Neutrophil (primary cell): ENCODE measurements around the gene BLVRB.
A peak's percentile ranks its signal among the peaks of the same experiment; 100 is the strongest.
"Not testable (repeated sequence)": the region's sequence is repeated elsewhere in the genome, so short reads cannot be mapped to it uniquely, and the experiment has no call there.

Source experiments
- H3K27ac ChIP-seq: fragments of 200-600 bp; sonication (generic); 2 replicates; pipeline ENCODE4 v1.5.1; 2016; ENCODE audit warnings: mild to moderate bottlenecking, moderate library complexity
- H3K27me3 ChIP-seq: fragments of 200-600 bp; sonication (generic); 2 replicates; pipeline ENCODE4 v1.6.0; 2016; ENCODE audit warnings: mild to moderate bottlenecking
- H3K36me3 ChIP-seq: fragments of 200-600 bp; sonication (generic); 2 replicates; pipeline ENCODE4 v1.5.1; 2017
- H3K4me1 ChIP-seq, 2 experiments: fragments of 200-600 bp in 1 of 2; sonication (generic) in 1 of 2; 1 replicate in 1 of 2; 2 replicates in 1 of 2; pipeline versions ENCODE4 v1.5.1 to v1.6.1; 2013 to 2016; ENCODE audit warnings: low read depth in 1 of 2, low read length in 1 of 2, mild to moderate bottlenecking in 1 of 2, moderate library complexity in 1 of 2; ENCODE audit not compliant: control insufficient read depth in 1 of 2, insufficient read depth in 1 of 2
- H3K4me3 ChIP-seq, 2 experiments: fragments of 200-600 bp in 1 of 2; sonication (generic) in 1 of 2; 1 replicate in 1 of 2; 2 replicates in 1 of 2; pipeline ENCODE4 v1.5.1; 2013 to 2016; ENCODE audit warnings: low read depth in 1 of 2, low read length in 1 of 2, mild to moderate bottlenecking in 1 of 2, moderate library complexity in 1 of 2
- H3K9me3 ChIP-seq: fragments of 200-600 bp; sonication (generic); 2 replicates; pipeline ENCODE4 v1.5.1; 2016
- CTCF ChIP-seq: fragments of 200-600 bp; sonication (generic); IDR thresholded peaks from 2 replicates; pipeline ENCODE4 v1.5.1; 2016; ENCODE audit warnings: antibody characterized with exemption

Gene BLVRB

GRCh38 chr19:40438284-40438683, 27.3 kb downstream of the BLVRB start:
- H3K27ac ChIP-seq = no peak overlapping the region
- peaks cover 21% of the 10 kb centered on the region for H3K36me3 ChIP-seq

DNA sequence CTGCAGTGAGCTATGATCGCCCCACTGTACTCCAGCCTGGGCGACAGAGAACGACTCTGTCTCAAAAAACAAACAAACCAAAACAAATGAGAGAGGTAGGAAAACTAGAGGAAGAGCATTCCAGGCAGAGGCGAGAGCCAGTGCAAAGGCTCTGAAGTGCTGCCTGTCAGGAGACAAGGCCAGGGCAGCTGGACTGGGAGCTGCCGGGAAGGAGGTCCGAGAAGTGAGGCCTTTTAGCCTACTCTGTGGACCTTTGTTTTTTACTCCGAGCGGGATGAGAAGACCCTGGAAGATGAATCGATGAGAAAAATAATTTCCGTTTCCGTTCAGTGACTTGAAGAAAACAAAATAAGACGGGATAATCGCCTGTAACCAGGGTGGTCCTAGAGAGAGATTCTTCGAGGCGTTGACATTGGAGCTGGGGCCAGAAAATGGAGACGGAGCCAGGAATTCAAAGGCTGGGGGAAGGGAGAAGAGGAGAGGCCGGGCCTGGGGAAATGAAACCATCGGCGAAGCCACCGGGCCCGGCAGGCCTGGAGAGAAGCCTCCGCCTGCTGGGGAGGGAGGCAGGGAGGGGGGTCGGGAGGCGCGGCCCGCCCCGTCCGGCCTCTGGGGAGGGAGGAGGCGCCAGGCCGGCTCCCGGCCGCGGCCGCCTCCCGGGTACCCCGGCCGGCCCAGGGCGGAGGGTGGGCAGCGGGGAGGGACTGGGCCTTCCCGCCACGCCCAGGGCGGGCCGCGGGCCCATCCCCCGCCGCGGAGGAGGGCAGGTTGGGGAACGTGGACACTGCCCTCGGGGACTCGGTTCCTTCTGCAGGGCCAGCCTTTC, 31.9 kb downstream of the BLVRB start:
- TF ChIP-seq CTCF = peak; percentile 24
- Histone ChIP-seq H3K27me3 (no peaks in the 10 kb centered on the region), H3K4me3 (peak overlapping the region; percentile 64 to 68), H3K27ac (peak overlapping the region; percentile 81), H3K36me3 (no peaks in the 10 kb centered on the region), H3K4me1 (peaks cover 13 to 15% of the 10 kb centered on the region in 2 experiments), H3K9me3 (no peaks in the 10 kb centered on the region)

More at GRCh38 chr19:40438284-40438683, 27.3 kb downstream of the BLVRB start:
- no peak overlapping the region for H3K4me3 ChIP-seq
- H3K9me3 ChIP-seq = no peaks in the 10 kb centered on the region
- H3K27me3 ChIP-seq = no peaks in the 10 kb centered on the region
- peaks cover 23 to 24% of the 10 kb centered on the region in 2 experiments for H3K4me1 ChIP-seq
- TF ChIP-seq CTCF = no peak

GRCh38 chr19:40432760-40433159, 32.8 kb downstream of the BLVRB start:
- not testable (repeated sequence) for H3K9me3 ChIP-seq, H3K27me3 ChIP-seq, H3K4me3 ChIP-seq, H3K36me3 ChIP-seq
- H3K4me1 ChIP-seq = peaks cover 13 to 15% of the 10 kb centered on the region in 2 experiments
- H3K27ac ChIP-seq = peak overlapping the region; percentile 81

DNA sequence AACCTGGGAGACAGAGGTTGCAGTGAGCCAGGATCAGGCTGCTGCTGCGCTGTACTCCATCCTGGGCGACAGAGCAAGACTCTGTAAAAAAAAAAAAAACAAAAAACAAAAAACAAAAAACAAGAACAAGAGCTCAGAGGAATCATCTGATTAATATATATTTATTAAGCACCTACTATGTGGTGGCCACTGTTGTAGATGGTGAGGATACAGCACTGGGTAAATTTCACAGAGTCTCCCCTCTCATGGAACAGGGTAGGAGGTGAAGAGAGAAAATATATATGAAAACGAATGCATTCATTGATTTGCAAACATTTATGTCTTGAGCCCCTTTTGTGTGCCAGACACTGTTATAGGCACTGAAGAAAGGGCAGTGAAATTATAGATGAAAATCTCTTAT, 33.8 kb downstream of the BLVRB start:
- Histone ChIP-seq H3K27me3 (no peaks in the 10 kb centered on the region), H3K9me3 (no peaks in the 10 kb centered on the region), H3K36me3 (no peaks in the 10 kb centered on the region), H3K4me3 (no peak overlapping the region), H3K4me1 (peaks cover 13 to 15% of the 10 kb centered on the region in 2 experiments), H3K27ac (no peak overlapping the region)
- TF ChIP-seq CTCF = no peak

DNA sequence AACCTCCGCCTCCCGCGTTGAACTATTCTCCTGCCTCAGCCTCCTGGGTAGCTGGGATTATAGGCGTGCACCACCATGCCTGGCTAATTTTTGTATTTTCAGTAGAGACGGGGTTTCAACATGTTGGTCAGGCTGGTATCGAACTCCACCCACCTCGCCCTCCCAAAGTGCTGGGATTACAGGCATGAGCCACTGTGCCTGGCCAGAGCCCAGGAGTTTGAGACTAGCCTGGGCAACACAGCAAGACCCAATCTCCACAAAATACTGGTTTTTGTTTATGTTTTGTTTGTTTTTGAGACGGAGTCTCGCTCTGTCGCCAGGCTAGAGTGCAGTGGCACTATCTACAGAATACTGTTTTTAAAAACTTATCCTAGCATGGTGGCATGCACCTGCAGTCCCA, 35.3 kb downstream of the BLVRB start:
- not testable (repeated sequence) for H3K4me3 ChIP-seq, H3K27ac ChIP-seq, H3K27me3 ChIP-seq, H3K9me3 ChIP-seq, H3K36me3 ChIP-seq
- H3K4me1 ChIP-seq = peaks cover 19 to 23% of the 10 kb centered on the region in 2 experiments

- H3K27ac ChIP-seq, H3K9me3 ChIP-seq, H3K27me3 ChIP-seq, H3K36me3 ChIP-seq, H3K4me3 ChIP-seq: not testable (repeated sequence)
- H3K4me1 ChIP-seq = peaks cover 14 to 15% of the 10 kb centered on the region in 2 experiments
Measured at GRCh38 chr19:40428197-40428596, 37.3 kb downstream of the BLVRB start.
